NCI-H146 (cell line): ENCODE measurements around the gene SNX22.
"Not testable (repeated sequence)": the region's sequence is repeated elsewhere in the genome, so short reads cannot be mapped to it uniquely, and the experiment has no call there.

ENCODE experiments used
- DNase-seq: peaks from one replicate; lab custom pipeline; 2025; lab: John Stamatoyannopoulos, UW

The SNX22 gene

DNA sequence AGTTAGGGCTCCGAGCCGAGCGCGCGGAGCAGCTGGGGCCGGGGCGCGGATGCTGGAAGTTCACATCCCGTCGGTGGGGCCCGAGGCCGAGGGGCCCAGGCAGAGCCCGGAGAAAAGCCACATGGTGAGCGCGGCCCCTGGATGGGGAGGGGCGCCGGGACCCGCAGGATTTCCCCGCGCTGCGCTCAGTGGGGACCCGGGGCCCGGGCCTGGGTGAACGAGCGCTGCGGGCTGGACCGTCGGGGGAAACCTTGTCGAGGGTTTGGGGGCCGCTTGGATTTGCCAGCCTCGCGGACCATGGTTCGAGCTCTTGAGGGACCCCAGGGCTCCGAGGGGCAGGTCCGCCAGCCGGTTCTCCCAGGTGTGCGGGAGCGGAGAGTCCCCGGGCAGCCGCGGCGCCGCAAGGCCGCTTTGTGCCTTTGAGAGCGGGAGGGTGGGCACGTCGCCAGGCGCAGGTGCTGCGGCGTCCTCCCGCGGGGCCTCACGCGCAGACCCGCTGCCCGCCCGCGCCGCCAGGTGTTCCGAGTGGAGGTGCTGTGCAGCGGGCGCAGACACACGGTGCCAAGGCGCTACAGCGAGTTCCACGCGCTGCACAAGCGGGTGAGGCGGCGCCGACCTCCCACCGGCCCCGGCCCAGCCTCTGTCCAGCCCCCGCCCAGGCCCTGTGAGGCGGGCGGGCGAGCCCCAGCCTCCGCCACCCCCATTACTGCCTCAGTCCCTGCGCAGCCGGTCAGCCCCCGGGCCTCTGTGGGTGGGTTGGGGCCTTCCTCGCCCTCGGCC is at the start of gene SNX22:
SNX22 (plus strand) TSS at position 5 of the 780 bp plus-strand sequence; CDS start at position 50, 45 bp downstream.
- peak; percentile 66 for DNase-seq

DNA sequence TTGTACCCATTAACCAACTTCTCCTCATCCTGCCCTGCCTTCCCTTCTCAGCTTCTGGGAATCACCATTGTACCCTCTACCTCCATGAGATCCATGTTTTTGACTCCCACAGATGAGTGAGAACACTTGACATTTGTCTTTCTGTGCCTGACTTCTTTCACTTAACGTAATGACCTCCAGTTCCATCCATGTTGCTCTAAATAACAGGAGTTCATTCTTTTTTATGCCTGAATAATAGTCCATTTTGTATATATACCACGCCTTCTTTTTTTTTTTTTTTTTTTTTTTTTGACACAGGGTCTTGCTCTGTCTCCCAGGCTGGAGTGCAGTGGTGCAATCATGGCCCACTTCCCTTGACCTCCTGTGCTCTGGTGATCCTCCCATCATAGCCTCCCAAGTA is 49.0 kb upstream of the SNX22 start:
- DNase-seq = no peak

- no peak for DNase-seq
These were observed 46.3 kb upstream of the SNX22 start for GRCh38 chr15:64105113-64105704.

DNA sequence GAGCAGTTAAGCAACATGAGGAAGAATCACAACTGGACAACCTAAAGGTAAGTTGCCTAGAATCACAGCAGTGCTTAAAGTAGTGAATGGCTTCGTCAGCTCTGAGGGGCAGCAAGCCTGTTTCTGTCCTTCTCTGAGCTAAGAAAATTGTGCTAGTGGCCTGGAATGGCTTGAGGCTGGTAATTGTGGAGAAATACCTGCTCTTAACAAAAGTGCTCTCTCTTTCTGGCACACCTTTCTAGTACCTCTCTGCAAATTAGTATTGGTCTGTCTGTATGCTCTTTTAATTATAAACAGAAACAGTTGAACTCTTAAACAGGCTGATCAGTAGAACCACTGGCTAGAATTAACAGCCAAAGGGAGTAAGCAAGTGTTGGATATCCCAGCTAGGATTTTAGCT is 44.2 kb upstream of the SNX22 start:
- DNase-seq = no peak

DNA sequence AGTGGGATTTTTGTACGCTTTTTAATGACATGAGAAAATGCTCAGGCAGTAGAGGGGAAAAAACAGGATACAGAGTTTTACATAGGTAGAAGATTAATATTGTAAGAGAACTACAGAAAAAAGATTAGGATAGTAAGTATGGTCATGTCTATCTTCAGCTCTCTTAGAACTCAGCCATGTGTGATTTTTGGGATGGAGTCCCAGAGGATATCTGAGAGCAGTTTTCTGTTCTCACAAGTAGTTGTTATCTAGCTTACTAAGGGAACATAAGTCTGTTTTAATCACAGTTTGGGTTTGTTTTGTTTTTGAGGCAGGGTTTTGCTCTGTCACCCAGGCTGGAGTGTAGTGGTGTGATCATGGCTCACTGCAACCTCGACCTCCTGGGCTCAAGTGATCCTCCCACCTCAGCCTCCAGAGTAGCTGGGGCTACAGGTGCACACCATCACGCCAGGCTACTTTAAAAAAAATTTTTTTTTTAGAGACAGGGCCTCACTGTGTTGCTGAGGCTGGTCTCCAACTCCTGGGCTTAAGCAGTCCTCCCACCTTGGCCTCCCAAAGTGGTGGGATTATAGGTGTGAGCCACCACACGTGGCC is 41.3 kb upstream of the SNX22 start:
- DNase-seq = not testable (repeated sequence)

- no peak for DNase-seq
These were observed 40.4 kb upstream of the SNX22 start for GRCh38 chr15:64110950-64111678.

DNA sequence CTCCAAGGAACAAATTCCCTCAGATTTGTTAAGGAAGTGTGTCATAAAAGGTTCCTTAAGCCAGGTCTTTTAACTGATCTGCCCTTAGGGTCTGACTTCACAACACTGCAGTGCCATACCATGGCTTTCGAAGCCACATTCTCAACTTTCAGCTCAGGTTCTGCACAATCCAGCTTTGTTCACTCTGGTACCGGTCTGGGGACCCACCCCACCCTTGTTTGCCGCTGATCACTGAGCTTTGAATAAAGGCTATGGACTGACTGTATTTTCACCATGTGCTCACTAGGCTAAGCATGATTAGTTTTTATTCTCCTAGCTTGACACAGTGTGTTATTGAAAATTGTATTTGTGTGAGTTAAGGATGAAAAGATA is 39.9 kb upstream of the SNX22 start:
- DNase-seq = no peak

DNA sequence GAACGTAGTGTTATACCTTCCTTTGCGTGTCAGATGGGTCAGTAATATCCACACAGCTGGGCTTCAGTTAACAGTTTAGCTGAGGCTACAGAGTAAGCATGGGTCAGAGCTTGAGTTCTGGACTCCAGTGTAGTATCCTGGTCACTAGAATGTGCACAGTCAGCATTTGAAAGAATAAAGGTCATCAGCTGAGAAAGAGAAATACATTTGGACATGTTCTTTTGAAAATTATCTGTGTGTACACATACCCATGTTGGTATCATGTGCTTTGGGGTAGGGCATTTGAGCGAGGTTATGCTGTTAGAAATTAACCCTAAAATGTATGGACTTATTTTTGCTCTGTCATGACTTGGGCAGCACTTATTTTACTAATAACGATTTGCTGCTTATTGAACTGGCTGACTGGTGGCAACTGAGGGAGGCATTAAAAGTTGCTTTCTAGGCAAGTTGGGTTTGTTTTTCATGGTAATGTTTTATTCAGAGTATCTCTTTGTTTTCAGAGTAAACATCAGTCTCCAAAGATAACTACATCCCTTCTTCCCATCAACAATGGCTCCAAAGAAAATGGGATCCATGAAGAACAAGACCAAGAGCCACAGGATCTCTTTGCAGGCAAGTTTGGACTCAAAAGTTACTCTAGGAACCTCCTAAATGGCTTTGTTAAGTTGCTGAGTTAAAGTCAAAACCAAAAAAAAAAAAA is 39.3 kb upstream of the SNX22 start:
- no peak for DNase-seq

DNA sequence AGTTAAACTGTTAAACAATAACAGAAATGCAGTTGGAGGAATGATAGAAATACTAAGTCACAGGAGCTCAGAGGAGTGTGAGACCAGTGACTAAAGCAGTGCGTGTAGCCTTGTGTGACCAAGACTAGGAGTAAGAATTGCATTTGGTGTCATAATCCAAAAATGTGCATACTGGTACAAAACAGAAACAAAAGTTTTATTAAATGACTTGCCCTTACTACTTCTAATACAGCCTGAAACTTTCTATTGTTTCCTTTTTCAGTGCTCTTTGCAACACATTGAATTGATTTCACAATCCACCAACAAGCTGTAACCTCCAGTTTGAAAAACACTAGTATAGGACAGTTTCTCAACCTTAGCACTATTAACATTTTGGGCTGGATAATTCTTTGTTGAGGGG is 38.6 kb upstream of the SNX22 start:
- DNase-seq = no peak

DNA sequence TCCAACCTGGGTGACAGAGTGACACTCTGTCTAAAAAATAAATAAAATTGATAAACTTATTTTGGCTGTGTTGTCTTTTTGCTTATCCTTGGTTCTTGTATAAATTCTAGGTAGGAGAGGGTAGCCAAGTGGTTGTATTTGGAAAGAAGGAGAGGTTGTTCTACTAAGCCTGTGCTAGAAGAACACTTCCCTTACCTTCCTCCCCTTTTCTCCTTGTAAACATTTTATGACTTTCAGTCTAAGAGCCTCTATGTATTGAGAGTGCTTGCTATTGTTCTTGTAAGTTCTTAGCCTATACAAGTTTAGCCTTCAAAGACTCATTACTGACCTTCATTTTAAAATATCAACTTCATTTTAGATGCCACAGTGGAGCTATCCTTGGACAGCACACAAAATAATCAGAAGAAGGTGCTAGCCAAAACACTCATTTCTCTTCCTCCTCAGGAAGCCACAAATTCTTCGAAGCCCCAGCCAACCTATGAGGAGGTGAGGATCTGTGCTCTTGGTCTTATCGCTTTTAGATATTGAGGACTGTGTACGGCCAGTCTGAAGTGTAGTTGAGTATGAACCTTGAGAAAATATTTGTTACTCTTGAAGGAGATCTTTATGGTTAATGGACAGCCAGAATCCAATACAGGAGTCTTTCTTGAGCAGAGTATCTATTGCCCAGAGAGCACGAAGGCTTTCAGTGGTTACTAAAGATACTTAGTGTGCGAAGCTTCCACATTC is 33.6 kb upstream of the SNX22 start:
- no peak for DNase-seq

GRCh38 chr15:64120322-64120721 is 31.2 kb upstream of the SNX22 start:
- not testable (repeated sequence) for DNase-seq

DNA sequence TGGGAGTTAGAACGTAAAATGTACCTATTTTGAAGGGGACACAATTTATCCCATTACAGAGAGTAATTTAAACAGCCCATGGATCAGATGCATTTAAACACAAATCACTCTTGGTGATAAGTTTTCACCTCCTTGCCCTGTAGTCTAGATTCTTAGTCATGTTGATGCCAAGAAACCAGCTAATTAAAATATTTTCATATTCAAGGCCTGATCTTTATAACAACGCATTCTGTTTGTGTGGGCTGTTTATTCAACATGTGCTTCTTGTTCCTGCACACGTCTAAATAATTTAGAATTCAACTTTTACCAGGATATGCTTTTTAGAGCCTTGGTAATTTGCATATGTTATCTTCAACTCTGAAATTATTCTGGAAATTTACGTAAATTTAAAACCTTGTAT is 29.9 kb upstream of the SNX22 start:
- DNase-seq = no peak

DNA sequence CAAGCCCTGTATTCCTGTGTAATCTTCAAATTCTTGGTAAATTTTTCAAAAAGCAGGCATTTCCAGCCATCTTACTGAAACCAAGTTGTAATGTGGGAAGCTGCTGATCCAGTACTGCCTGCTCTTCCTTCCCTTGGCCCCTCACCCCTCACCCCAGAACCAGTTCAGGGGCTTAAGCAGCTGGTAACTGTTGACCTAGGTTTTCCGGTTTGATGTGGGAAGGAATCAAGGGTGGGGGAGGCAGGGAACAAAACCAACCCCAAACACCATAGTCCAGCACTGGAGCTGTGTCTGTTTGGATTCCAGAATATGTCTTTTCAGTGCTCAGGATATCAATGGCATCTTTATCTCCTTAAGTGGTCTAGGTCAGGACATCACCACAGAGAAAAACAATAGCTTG is 29.1 kb upstream of the SNX22 start:
- DNase-seq = no peak

GRCh38 chr15:64122936-64123351 is 28.6 kb upstream of the SNX22 start:
- DNase-seq = no peak

GRCh38 chr15:64125978-64126377 is 25.6 kb upstream of the SNX22 start:
- DNase-seq = no peak

- no peak for DNase-seq
These were observed 23.8 kb upstream of the SNX22 start for GRCh38 chr15:64127521-64128270.

DNA sequence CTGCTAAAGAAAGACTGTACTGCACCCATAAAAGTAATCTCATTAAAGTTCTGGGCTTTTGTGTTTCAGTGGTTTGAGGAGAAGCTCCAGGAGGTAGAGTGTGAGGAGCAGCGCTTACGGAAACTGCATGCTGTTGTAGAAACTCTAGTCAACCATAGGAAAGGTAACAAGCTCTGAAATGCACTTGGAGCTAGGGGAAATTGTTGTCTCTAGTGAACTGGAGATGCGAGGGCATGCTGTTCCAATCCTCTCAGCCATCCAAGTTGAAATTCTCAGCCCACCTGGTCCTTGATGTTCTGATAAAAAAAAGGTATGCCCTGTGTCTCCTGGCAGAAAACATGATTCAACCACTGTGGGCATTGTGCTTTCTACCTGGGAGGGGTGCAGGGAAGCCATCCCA is 21.4 kb upstream of the SNX22 start:
- no peak for DNase-seq

DNA sequence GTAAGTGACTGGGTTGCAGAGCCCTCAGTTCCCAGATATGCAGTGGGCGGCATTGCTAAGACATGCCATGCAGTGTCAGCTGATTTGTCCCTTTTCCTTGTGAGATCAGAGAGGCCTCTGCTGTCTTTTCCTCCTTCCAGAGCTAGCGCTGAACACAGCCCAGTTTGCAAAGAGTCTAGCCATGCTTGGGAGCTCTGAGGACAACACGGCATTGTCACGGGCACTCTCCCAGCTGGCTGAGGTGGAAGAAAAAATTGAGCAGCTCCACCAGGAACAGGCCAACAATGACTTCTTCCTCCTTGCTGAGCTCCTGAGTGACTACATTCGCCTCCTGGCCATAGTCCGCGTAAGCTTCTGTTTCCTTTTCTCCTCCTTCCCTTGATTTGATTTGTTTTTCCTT is 20.0 kb upstream of the SNX22 start:
- DNase-seq = no peak

- DNase-seq = no peak
These were observed 19.3 kb upstream of the SNX22 start for GRCh38 chr15:64132217-64132616.

GRCh38 chr15:64133623-64134344 is 17.7 kb upstream of the SNX22 start:
- no peak for DNase-seq
